KOPT-K1 (cell line): ENCODE data around the gene ANLN.

Source experiments
- H3K27ac ChIP-seq: fragments of 200-600 bp; sonication (generic); 2 replicates; pipeline ENCODE4 v1.5.1; 2016; ENCODE audit warnings: antibody characterized with exemption, mild to moderate bottlenecking, low read depth, low read length; ENCODE audit not compliant: poor library complexity, severe bottlenecking
- H3K36me3 ChIP-seq: fragments of 200-600 bp; sonication (generic); 2 replicates; pipeline ENCODE4 v1.5.1; 2017; ENCODE audit warnings: antibody characterized with exemption, mild to moderate bottlenecking, low read length, moderate library complexity; ENCODE audit not compliant: insufficient read depth
- H3K9me3 ChIP-seq: fragments of 200-600 bp; sonication (generic); 2 replicates; pipeline ENCODE4 v1.5.1; 2017; ENCODE audit warnings: antibody characterized with exemption, low read length, mild to moderate bottlenecking; ENCODE audit not compliant: insufficient read depth, poor library complexity, severe bottlenecking

ANLN gene

GRCh38 chr7:36393826-36394225 lies 4.2 kb downstream of the ANLN start:
- no peaks in the 10 kb centered on the region for H3K9me3 ChIP-seq
- H3K27ac ChIP-seq = no peak overlapping the region
- H3K36me3 ChIP-seq = peaks cover 51% of the 10 kb centered on the region

DNA sequence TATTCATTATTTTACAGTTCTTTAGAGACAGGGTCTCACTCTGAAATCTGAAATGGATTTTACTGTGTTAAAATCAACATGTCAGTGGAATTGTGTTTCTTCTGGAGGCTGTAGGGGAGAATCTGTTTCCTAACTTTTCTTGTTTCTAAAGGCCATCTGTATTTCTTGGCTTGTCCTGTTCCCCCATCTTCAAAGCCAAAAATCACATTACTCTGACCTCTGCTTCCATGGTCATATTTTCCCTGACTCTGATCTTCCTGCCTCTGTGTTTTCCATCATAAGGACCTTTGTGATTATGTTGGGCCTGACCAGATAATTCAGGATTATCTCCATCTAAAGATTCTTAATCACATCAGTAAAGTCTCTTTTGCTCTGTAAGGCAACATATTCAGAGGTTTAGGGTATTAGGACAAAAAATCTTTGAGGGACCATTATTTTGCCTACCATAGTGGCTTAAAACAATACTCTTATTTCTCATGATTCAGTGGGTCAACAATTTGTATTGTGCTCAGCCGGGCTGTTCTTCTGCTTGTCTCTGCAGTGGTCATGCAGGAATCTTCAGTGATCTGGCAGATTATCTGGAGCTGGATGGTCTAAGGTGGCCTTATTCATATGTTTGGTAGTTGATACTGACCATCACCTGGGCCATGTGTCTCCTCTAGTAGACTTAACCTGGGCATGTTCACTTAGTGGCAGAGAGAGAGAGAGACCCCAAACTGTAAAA lies 5.7 kb downstream of the ANLN start:
- Histone ChIP-seq H3K27ac (no peak overlapping the region), H3K36me3 (peaks cover 66% of the 10 kb centered on the region)

DNA sequence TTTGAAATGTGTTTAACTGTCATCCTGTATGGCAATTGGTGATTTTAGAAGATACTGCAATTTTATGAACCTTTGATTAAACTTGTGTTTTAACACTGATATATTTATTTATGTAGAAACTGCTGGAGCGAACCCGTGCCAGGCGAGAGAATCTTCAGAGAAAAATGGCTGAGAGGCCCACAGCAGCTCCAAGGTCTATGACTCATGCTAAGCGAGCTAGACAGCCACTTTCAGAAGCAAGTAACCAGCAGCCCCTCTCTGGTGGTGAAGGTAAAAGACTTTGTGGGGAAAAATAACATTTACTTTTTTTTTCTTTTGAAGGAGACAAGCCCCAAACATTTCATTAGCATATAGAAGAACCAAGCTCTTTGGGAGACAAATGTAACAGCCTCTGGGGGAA lies 6.5 kb downstream of the ANLN start:
- H3K27ac ChIP-seq = no peak overlapping the region
- peaks cover 74% of the 10 kb centered on the region for H3K36me3 ChIP-seq
- H3K9me3 ChIP-seq = no peaks in the 10 kb centered on the region

More for the DNA sequence above, 5.7 kb downstream of the ANLN start:
- no peaks in the 10 kb centered on the region for H3K9me3 ChIP-seq

- Histone ChIP-seq H3K9me3 (no peaks in the 10 kb centered on the region), H3K27ac (no peak overlapping the region), H3K36me3 (peaks cover 93% of the 10 kb centered on the region)
Measured at GRCh38 chr7:36400036-36400435, 10.4 kb downstream of the ANLN start.

- Histone ChIP-seq H3K36me3 (peaks cover 93% of the 10 kb centered on the region), H3K27ac (no peak overlapping the region), H3K9me3 (no peaks in the 10 kb centered on the region)
Measured at GRCh38 chr7:36400606-36401005, 10.9 kb downstream of the ANLN start.

GRCh38 chr7:36403452-36403851 lies 13.8 kb downstream of the ANLN start:
- Histone ChIP-seq H3K9me3 (no peaks in the 10 kb centered on the region), H3K36me3 (peaks cover 93% of the 10 kb centered on the region), H3K27ac (no peak overlapping the region)

- Histone ChIP-seq H3K36me3 (peaks cover 93% of the 10 kb centered on the region), H3K9me3 (no peaks in the 10 kb centered on the region), H3K27ac (no peak overlapping the region)
Measured at GRCh38 chr7:36404639-36405408, 15.2 kb downstream of the ANLN start.

- H3K9me3 ChIP-seq = no peaks in the 10 kb centered on the region
- H3K27ac ChIP-seq = no peak overlapping the region
- H3K36me3 ChIP-seq = peaks cover 93% of the 10 kb centered on the region
Measured at GRCh38 chr7:36405409-36405803, 15.7 kb downstream of the ANLN start.

DNA sequence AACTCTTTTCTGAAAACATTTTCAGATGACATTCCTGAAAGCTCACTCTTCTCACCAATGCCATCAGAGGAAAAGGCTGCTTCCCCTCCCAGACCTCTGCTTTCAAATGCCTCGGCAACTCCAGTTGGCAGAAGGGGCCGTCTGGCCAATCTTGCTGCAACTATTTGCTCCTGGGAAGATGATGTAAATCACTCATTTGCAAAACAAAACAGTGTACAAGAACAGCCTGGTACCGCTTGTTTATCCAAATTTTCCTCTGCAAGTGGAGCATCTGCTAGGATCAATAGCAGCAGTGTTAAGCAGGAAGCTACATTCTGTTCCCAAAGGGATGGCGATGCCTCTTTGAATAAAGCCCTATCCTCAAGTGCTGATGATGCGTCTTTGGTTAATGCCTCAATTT lies 16.5 kb downstream of the ANLN start:
- Histone ChIP-seq H3K9me3 (no peaks in the 10 kb centered on the region), H3K27ac (no peak overlapping the region), H3K36me3 (peaks cover 93% of the 10 kb centered on the region)

- Histone ChIP-seq H3K27ac (no peak overlapping the region), H3K9me3 (no peaks in the 10 kb centered on the region), H3K36me3 (peaks cover 99% of the 10 kb centered on the region)
Measured at GRCh38 chr7:36407636-36408550, 18.2 kb downstream of the ANLN start.

DNA sequence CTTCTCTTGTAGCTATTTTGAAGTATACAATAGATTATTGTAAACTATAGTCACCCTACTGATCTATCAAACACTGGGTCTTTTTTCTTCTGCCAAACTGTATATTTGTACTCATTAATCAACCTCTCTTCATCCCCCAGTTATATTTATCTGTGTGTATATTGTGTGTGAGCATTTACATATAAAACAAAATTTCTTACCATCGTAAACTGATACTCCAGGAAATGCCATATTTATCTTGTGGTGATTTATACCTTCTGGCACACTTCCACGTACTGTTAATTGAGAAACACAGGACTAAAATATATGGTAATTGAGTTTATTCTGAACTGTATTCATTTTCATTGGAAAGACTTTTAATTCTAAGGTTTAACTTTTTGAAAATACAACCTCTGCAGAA lies 18.9 kb downstream of the ANLN start:
- H3K27ac ChIP-seq = no peak overlapping the region
- H3K9me3 ChIP-seq = no peaks in the 10 kb centered on the region
- peaks cover 99% of the 10 kb centered on the region for H3K36me3 ChIP-seq

- H3K27ac ChIP-seq = no peak overlapping the region
- peaks cover 99% of the 10 kb centered on the region for H3K36me3 ChIP-seq
- H3K9me3 ChIP-seq = no peaks in the 10 kb centered on the region
Measured at GRCh38 chr7:36409180-36409579, 19.5 kb downstream of the ANLN start.

DNA sequence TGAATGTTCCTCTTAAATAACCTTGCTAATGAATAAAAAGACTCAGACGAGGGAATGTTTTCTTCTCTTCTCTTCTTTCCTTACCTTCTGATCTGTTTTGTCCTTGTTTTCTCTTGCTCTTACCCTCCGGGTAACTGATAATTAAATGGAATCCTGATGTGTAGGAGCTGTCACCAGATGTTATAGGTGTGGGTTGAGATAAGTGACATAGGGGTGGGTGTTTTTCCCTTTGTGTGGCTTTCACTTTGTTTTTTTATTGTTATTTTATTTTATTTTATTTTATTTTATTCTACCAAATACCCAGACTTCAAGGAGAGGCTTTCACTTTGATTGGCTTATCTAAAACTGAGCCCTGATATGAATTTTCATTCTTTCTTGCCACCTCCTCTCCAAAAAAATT lies 25.5 kb downstream of the ANLN start:
- Histone ChIP-seq H3K27ac (no peak overlapping the region), H3K36me3 (peaks cover 99% of the 10 kb centered on the region), H3K9me3 (no peaks in the 10 kb centered on the region)

DNA sequence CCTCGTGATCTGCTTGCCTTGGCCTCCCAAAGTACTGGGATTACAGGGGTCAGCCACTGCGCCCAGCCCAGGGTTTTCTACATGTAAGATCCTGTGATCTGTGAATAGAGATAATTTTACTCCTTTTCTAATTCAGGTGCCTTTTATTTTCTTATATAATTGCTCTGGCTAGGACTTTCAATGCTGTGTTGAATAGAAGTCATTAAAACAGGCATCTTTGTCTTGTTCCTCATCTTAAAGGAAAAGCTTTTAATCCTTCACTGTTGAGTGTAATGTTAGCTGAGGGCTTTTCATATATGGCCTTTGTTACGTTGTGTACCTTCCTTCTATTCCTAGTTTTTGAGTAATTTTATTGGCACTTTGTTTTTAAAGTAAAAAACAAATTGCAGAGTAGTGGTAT lies 26.6 kb downstream of the ANLN start:
- Histone ChIP-seq H3K36me3 (peaks cover 99% of the 10 kb centered on the region), H3K27ac (no peak overlapping the region), H3K9me3 (no peaks in the 10 kb centered on the region)

DNA sequence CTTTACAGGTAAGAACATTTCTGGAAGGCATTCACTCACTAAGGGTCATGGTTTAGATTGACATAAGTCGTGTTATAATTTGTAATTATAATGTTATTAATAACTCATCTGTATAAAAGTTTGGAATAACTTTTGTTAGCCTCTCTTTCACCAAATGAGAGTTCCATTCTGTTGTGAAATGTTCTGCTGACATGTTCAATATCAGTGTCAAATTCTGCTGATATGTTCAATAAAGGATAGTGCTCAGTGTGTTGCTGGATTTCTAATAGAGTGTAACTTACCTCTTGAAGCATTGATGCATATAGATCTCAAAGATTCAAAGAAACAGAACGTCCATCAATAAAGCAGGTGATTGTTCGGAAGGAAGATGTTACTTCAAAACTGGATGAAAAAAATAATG lies 30.6 kb downstream of the ANLN start:
- Histone ChIP-seq H3K27ac (no peak overlapping the region), H3K36me3 (peaks cover 100% of the 10 kb centered on the region), H3K9me3 (no peaks in the 10 kb centered on the region)
